Measurements from ENCODE around the gene OSBPL5.

OSBPL5 gene

GRCh38 chr11:3192511-3193372 lies 27.6 kb upstream of the OSBPL5 start:
- H3K27ac ChIP-seq, result no peak overlapping the region
- TF ChIP-seq, protein P1, sequence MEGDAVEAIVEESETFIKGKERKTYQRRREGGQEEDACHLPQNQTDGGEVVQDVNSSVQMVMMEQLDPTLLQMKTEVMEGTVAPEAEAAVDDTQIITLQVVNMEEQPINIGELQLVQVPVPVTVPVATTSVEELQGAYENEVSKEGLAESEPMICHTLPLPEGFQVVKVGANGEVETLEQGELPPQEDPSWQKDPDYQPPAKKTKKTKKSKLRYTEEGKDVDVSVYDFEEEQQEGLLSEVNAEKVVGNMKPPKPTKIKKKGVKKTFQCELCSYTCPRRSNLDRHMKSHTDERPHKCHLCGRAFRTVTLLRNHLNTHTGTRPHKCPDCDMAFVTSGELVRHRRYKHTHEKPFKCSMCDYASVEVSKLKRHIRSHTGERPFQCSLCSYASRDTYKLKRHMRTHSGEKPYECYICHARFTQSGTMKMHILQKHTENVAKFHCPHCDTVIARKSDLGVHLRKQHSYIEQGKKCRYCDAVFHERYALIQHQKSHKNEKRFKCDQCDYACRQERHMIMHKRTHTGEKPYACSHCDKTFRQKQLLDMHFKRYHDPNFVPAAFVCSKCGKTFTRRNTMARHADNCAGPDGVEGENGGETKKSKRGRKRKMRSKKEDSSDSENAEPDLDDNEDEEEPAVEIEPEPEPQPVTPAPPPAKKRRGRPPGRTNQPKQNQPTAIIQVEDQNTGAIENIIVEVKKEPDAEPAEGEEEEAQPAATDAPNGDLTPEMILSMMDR (IDR thresholded peaks at IDR 0.05), result no peak
- TF ChIP-seq ZFX (IDR thresholded peaks at IDR 0.05; ENCODE audit: borderline replicate concordance), result no peak

DNA sequence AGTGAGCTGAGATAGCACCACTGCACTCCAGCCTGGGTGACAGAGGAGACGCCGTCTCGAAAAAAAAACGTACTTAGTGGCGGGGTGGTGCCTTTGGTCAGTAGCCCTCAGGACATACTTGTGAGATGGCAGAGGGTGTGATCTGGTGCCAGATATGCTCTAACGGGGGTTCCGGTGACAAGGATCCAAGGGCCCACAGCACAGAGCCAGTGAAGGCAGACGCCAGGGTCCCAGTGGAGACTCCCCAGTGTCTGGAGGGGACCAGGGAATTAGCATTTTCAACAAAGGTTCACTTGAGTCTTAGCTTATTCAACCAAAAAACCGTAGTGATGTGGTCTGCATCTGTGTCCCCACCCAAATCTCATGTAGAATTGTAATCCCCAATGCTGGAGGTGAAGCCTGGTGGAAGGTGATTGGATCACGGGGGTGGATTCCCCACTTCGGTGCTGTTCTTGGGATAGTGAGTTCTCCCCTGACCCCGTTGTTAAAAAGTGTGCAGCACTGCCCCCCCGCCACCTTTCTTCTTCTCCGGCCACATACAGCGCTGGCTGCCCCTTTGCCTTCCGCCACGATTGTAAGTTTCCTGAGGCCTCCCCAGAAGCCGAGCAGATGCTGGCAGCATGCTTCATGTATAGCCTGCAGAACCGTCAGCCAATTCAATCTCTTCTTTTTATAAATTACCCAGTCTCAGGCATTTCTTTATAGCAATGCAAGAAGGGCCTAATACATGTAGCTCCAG lies 26.6 kb upstream of the OSBPL5 start:
- TF ChIP-seq, protein P1 (IDR thresholded peaks at IDR 0.05), result no peak
- no peak for TF ChIP-seq ZFX (IDR thresholded peaks at IDR 0.05; ENCODE audit: borderline replicate concordance)
- no peak overlapping the region for H3K27ac ChIP-seq

DNA sequence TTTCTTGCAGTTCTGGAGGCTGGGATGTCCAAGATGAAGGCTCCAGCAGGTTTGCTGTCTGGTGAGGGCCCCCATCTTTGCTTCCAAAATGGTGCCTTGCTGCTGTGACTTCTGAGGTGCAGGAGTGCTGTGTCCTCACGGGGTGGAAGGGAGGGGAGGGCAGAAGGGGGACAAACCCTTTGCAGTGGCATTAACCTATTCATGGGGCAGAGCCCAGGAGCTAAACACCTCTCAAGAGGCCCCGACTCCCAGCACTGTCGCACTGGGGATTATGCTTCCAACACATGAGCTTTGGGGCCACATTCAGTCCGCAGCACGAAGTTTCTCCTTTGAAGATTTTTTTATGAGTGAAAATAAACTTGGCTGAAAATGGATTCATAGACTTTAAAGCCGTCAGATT lies 25.5 kb upstream of the OSBPL5 start:
- no peak overlapping the region for H3K27ac ChIP-seq
- TF ChIP-seq, protein P1 (IDR thresholded peaks at IDR 0.05), result no peak
- TF ChIP-seq ZFX (IDR thresholded peaks at IDR 0.05; ENCODE audit: borderline replicate concordance), result no peak

GRCh38 chr11:3189886-3190583 lies 24.9 kb upstream of the OSBPL5 start:
- no peak overlapping the region for H3K27ac ChIP-seq
- TF ChIP-seq, protein P1 (IDR thresholded peaks at IDR 0.05), result no peak
- TF ChIP-seq ZFX (IDR thresholded peaks at IDR 0.05; ENCODE audit: borderline replicate concordance), result no peak

DNA sequence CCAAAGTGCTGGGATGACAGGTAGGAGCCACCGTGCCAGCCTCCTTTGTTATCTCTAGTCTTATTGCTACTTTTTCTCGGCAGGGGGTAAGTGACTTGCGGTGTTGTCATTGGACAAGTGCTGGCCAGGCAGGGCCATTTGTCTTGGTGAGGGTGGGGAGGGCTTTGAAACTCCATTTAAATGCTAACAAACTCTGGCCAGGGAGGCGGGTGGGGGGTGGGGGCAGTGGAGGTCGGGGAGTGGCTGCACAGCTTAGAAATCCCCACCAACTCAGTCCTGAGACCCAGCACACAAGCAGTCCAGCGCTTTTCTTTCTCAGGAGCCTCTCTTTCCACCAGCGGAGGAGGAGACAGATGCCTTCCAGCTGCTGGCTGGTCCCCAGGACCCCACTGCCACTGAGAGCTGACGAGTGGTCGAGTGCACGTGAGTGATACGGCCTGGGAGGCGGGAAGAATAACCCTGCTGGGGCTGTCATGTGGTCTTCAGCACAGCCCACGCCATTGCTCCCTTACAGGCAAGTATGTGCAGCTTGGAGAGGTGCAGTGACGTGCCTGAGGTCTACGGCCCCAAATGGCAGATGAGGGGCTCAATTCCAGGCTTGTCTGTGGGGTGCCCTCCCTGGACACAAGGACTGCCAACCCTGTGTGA lies 24.2 kb upstream of the OSBPL5 start:
- TF ChIP-seq ZFX (IDR thresholded peaks at IDR 0.05; ENCODE audit: borderline replicate concordance), result no peak
- TF ChIP-seq, protein P1 (IDR thresholded peaks at IDR 0.05), result no peak
- H3K27ac ChIP-seq, result no peak overlapping the region

GRCh38 chr11:3188496-3189195 lies 23.5 kb upstream of the OSBPL5 start:
- no peak overlapping the region for H3K27ac ChIP-seq
- TF ChIP-seq ZFX (IDR thresholded peaks at IDR 0.05; ENCODE audit: borderline replicate concordance), result no peak
- TF ChIP-seq, protein P1 (IDR thresholded peaks at IDR 0.05), result no peak
